ENCODE data around the gene PAX4.

- TF ChIP-seq CTCF (IDR thresholded peaks at IDR 0.05; ENCODE audit: extremely low read depth in 1 of 2, insufficient read depth in 1 of 2, low read depth in 1 of 2, low read length in 2 of 2) = no peak
- TF ChIP-seq EZH2 (IDR thresholded peaks at IDR 0.05; ENCODE audit: borderline replicate concordance, low read depth, low read length, severe bottlenecking) = no peak
- TF ChIP-seq POLR2AphosphoS5 (IDR thresholded peaks at IDR 0.05; ENCODE audit: insufficient read depth, low read depth, low read length) = no peak
- no peak for TF ChIP-seq POLR2A (IDR thresholded peaks at IDR 0.05; ENCODE audit: low read depth, low read length)
- TF ChIP-seq FOS (IDR thresholded peaks at IDR 0.05; ENCODE audit: borderline replicate concordance, insufficient read depth, low read length) = no peak
- TF ChIP-seq MAX (IDR thresholded peaks at IDR 0.05; ENCODE audit: insufficient read depth, insufficient read length) = no peak
- TF ChIP-seq JUN (IDR thresholded peaks at IDR 0.05; ENCODE audit: borderline replicate concordance, insufficient read depth, insufficient read length, low read depth) = no peak
- TF ChIP-seq MYC (IDR thresholded peaks at IDR 0.05; ENCODE audit: low read depth, low read length) = no peak
- TF ChIP-seq GATA2 (IDR thresholded peaks at IDR 0.05; ENCODE audit: insufficient read depth, insufficient read length, low read depth, low read length) = no peak
Measured at GRCh38 chr7:127648986-127649385, 31.0 kb upstream of the PAX4 start.

All from endothelial cell of umbilical vein (primary cell).